Ascending aorta (tissue), 2 donors: ENCODE data around the gene SH3PXD2A. TPM values are rescaled to one million over a fixed set of nuclear protein-coding genes. Genes with fewer than 3 reads are reported as not detected.
A peak's percentile ranks its signal among the peaks of the same experiment; 100 is the strongest.
"Not testable (repeated sequence)": the region's sequence is repeated elsewhere in the genome, so short reads cannot be mapped to it uniquely, and the experiment has no call there.

ENCODE experiments used
- DNase-seq, 2 donors: peaks; one replicate each; pipeline ENCODE4 v3.0.0-alpha.2; 2019; ENCODE audit warnings: low spot score in 2 of 2
- H3K27ac ChIP-seq, 2 donors: fragments of 200-600 bp; sonication (generic); one replicate each; pipeline ENCODE4 v1.5.1; 2016 to 2017; ENCODE audit warnings: mild to moderate bottlenecking in 1 of 2
- H3K27me3 ChIP-seq: fragments of 200-600 bp; sonication (generic); one replicate; pipeline ENCODE4 v1.5.1; 2017
- H3K36me3 ChIP-seq, 2 donors: fragments of 200-600 bp; sonication (generic); one replicate each; pipeline ENCODE4 v1.5.1; 2016
- H3K4me1 ChIP-seq, 2 donors: fragments of 200-600 bp; sonication (generic); one replicate each; pipeline ENCODE4 v1.5.1; 2016 to 2017; ENCODE audit warnings: mild to moderate bottlenecking in 1 of 2
- H3K4me3 ChIP-seq, 2 donors: fragments of 200-600 bp; sonication (generic); one replicate each; pipeline ENCODE4 v1.5.1; 2016 to 2017; ENCODE audit warnings: mild to moderate bottlenecking in 1 of 2
- H3K9me3 ChIP-seq, 2 donors: fragments of 200-600 bp; sonication (generic); one replicate each; pipeline ENCODE4 v1.5.1; 2016
- CTCF ChIP-seq, 3 experiments: fragments of 200-600 bp in 2 of 3; fragments of 450-650 bp in 1 of 3; sonication (generic) in 2 of 3; IDR thresholded peaks; one replicate each; pipeline ENCODE4 v1.5.1; 2016 to 2019; ENCODE audit warnings: antibody characterized with exemption in 3 of 3, mild to moderate bottlenecking in 1 of 3, moderate library complexity in 1 of 3
- intact Hi-C: fragments of 100-400 bp; cut with DNase I; formaldehyde crosslinking; loops from one replicate; pipeline ENCODE4 v1.15.1; 2023
- total RNA-seq: library from RNA; depleted of rRNA; stranded (reverse); fragments of >200 nt; gene quantifications from one replicate; pipeline ENCODE4 v1.1.0, GENCODE V29; 2016

SH3PXD2A gene
- total RNA-seq, 1 donor from 2014 or later = 50.0 TPM

DNA sequence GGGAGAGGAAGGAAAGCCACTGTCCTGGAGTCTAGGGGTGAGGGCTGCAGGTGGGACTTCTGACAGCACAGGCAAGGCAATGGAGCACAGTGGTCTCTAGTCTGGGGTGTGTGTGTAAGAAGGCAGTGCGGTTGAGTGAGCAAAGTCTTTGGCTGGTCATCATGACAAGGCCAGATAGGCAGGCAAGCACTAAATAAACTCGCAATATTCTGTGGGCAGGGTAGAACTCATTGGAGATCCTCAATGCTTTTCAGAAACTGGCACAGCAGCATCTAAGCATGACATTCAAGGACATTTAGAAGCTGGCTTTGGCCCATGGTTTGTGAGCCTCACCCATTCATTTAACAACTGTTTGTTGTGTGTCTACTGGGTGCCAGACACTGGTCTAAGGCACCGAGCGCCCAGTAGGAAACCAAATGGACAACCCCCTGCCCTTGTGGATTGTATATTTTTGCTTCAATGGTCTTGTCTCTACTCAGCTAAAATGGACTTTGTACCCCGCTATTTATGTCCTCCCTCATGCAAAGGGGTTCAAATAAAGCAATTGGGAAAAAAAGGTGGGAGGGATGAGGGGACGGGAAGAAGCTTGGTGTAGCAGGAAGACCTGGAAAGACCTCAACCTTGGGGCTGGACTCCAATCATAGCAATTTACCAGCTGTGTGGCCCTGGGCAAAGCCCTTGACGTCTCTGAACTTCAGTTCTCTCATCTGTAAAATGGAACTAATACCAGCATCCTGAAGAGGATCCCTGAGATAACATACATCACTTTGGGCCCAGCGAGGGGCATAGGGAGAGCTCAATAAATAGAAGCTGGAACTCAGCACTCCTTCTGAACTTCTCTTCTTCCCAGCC, 245.9 kb downstream of the SH3PXD2A start:
- H3K36me3 ChIP-seq = peaks cover 24 to 51% of the 10 kb centered on the region in 2 donors
- H3K4me3 ChIP-seq = no peak overlapping the region
- TF ChIP-seq CTCF (IDR thresholded peaks at IDR 0.05) = no peak
- intact Hi-C loops = no loop called here
- H3K27me3 ChIP-seq = no peaks in the 10 kb centered on the region
- no peak overlapping the region for H3K27ac ChIP-seq
- no peak for DNase-seq
- peaks cover 0 to 6% of the 10 kb centered on the region in 2 donors for H3K4me1 ChIP-seq
- no peaks in the 10 kb centered on the region for H3K9me3 ChIP-seq

GRCh38 chr10:103608056-103608455, 247.3 kb downstream of the SH3PXD2A start:
- H3K27ac ChIP-seq, H3K9me3 ChIP-seq, H3K4me1 ChIP-seq, H3K27me3 ChIP-seq, H3K4me3 ChIP-seq, DNase-seq, intact Hi-C loops: not testable (repeated sequence)
- H3K36me3 ChIP-seq = peaks cover 21 to 47% of the 10 kb centered on the region in 2 donors

- H3K27me3 ChIP-seq, H3K4me3 ChIP-seq, H3K27ac ChIP-seq, intact Hi-C loops, H3K9me3 ChIP-seq, H3K4me1 ChIP-seq, DNase-seq: not testable (repeated sequence)
- peaks cover 18 to 48% of the 10 kb centered on the region in 2 donors for H3K36me3 ChIP-seq
These were observed 248.3 kb downstream of the SH3PXD2A start for GRCh38 chr10:103607051-103607450.

DNA sequence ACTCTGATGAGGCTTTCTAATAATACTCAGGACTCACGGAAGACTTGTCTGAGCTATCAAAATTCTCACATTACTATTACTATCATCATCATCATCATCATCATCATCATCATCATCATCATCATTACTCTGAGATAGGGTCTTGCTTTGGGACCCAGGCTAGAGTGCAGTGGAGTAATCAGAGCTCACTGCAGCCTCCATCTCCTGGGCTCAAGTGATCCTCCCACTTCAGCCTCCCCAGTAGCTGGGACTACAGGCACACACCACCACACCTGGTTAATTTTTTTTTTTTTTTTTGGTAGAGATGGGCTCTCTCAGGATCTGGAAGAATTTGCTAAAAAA, 249.3 kb downstream of the SH3PXD2A start:
- H3K4me3 ChIP-seq, H3K27ac ChIP-seq, H3K4me1 ChIP-seq, H3K27me3 ChIP-seq, intact Hi-C loops, DNase-seq, H3K9me3 ChIP-seq: not testable (repeated sequence)
- peaks cover 16 to 41% of the 10 kb centered on the region in 2 donors for H3K36me3 ChIP-seq

DNA sequence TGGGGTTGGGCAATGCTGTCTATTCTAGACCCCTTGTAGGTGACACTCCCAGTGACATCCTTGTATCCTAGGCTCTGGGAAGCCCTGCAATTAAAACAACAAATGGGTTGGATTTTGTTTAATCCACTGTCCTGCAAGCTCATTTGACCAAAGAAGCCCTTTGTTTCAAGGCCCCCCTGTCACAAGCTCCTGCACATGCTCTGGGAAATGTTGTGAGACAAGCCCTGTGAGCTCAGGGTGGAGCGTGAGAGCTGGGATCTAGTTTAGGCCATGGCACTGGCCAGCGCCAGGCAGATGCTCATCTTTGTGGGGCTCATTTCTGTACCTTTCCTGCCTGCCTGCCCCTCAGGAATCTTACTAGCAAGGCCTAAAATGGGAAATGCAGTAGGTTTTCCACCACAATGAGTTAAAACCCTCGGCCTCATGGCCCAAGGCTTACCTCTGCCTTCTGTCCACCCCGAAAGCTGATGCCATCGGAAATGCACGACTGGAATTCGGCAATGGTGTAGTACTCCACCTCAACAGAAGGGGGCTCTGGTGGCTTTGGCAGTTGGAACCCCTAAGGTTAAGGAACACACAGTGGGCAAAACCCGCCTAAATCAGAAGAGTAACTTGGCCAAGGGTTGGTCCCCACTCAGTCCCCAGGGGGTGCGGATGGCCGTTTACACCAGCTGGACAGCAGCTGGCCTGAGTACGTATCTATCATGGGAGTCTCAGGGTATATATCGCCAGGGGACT, 249.8 kb downstream of the SH3PXD2A start:
- peaks cover 0 to 8% of the 10 kb centered on the region in 2 donors for H3K4me1 ChIP-seq

DNA sequence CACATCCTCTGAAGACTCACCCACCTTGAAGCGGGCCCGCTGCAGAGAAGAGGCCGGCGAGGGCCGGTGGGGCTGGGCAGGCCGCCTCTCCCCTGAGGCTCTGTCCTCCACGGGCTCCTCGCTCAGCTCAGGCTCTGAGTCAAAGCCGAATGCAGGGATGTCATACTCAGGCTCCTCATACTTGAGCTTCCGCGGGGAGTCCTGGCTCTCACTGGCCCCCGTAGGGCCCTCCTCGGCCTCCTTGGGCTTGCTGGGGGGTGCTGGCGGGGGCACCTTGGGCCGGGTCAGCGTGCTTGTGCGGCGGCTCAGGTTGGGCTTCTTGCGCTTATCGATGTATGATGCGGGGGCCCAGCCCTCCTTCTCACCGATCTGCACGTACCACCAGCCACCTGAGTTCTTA, 252.0 kb downstream of the SH3PXD2A start:
- no peaks in the 10 kb centered on the region for H3K9me3 ChIP-seq
- no peak for TF ChIP-seq CTCF (IDR thresholded peaks at IDR 0.05)
- intact Hi-C loops = no loop called here
- no peaks in the 10 kb centered on the region for H3K27me3 ChIP-seq
- no peak overlapping the region for H3K27ac ChIP-seq
- DNase-seq = no peak
- H3K4me1 ChIP-seq = peaks cover 0 to 11% of the 10 kb centered on the region in 2 donors
- H3K36me3 ChIP-seq = peaks cover 12 to 22% of the 10 kb centered on the region in 2 donors
- H3K4me3 ChIP-seq = no peak overlapping the region

More for the DNA sequence above, 249.8 kb downstream of the SH3PXD2A start:
- Histone ChIP-seq H3K9me3 (no peaks in the 10 kb centered on the region), H3K27ac (no peak overlapping the region), H3K36me3 (peaks cover 12 to 36% of the 10 kb centered on the region in 2 donors), H3K4me3 (no peak overlapping the region), H3K27me3 (no peaks in the 10 kb centered on the region)
- TF ChIP-seq CTCF (IDR thresholded peaks at IDR 0.05) = peak; percentile 88 to 93 (median 91)
- peak in 1 of 2 donors; percentile 89 for DNase-seq
- intact Hi-C loops = loop anchor here (1.0 kb wide), 1 partner anchor 81 kb away; no protein-coding TSS in a partner anchor

DNA sequence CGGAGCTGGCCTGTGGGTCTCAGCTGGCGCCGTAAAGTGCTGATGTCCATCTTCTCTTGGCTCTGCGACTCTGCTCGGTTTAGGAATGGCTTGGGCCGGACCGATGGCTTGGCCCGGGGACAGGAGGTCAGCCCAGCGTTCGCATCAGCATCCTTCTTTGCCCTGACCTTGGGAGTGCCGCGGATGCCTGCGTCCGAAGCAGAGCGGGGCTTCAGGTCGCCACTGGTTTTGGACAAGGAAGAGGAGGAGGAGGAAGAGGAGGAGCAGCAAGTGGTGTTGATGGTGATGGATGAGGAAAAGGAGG, 252.6 kb downstream of the SH3PXD2A start:
- no peak overlapping the region for H3K27ac ChIP-seq
- H3K4me1 ChIP-seq = peaks cover 0 to 11% of the 10 kb centered on the region in 2 donors
- intact Hi-C loops = no loop called here
- H3K36me3 ChIP-seq = peaks cover 12 to 22% of the 10 kb centered on the region in 2 donors
- DNase-seq = no peak
- H3K4me3 ChIP-seq = no peak overlapping the region
- H3K9me3 ChIP-seq = no peaks in the 10 kb centered on the region
- H3K27me3 ChIP-seq = no peaks in the 10 kb centered on the region
- TF ChIP-seq CTCF (IDR thresholded peaks at IDR 0.05) = no peak
